RPMI7951 (cell line): Measurements from ENCODE around the gene LMTK2. TPM values are rescaled to one million over a fixed set of nuclear protein-coding genes. Genes with fewer than 3 reads are reported as not detected.
"Not testable (repeated sequence)": the region's sequence is repeated elsewhere in the genome, so short reads cannot be mapped to it uniquely, and the experiment has no call there.

ENCODE experiments used
- DNase-seq: peaks from one replicate; pipeline ENCODE4 v3.0.0-alpha.2; 2012; ENCODE audit warnings: low read depth
- total RNA-seq: library from RNA; depleted of rRNA; stranded (reverse); fragments of >200 nt; shearing (Covaris generic); gene quantifications from 2 replicates; pipeline ENCODE4 v1.2.3, GENCODE V29; 2014

Gene LMTK2
- total RNA-seq, 1 experiment from 2014 or later: 4.7 TPM

DNA sequence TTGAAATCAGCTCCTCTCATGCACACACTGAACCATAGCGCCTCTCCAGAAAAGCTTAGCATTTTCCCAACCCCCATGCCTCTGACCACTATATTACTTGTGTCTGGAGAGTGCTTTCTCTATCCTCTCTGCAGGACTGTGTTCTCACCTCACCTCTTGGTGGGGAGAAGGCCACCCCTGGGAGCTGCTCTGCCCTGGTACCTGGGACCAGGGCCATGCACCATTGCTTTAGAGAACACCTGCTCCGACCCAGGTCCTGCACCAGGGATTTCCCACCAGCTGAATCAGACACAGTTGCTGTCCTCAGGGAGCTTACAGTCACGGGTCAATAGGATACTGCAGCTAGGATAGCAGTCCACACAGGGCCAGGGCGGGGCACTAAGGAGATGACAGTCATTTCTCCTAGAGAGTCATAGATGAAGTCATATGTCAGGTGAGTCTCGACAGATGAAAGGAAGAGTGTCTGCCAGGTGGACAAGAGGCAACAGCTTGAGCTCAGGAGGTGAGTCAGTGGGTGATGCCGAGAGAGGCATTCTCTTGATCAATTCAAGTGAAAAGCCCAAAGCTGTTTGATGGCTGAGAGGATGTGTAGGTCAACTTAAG lies 619 bp upstream of the LMTK2 start:
- no peak for DNase-seq

GRCh38 chr7:98107313-98107721 lies 655 bp downstream of the LMTK2 start:
- peak; percentile 9 for DNase-seq

- DNase-seq: no peak
Observed at GRCh38 chr7:98110249-98111022, 3.8 kb downstream of the LMTK2 start.

DNA sequence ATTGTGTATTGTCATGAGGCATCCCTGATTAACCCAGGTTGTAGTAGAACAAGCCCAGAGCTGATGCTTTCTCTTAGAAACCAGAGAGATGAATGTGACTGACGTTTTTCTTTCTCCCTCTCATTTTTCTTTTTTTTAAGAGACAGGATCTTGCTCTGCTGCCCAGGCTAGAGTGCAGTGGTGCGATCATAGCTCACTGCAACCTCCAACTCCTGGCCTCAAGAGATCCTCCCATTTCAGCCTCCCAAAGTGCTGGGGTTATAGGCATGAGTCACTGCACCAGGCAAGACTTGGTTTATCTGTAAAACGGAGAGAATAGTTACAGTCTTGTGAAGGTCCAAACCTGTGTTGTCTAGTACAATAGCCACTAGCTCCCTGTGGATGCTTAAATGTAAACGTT lies 5.4 kb downstream of the LMTK2 start:
- no peak for DNase-seq

GRCh38 chr7:98115746-98116525 lies 9.3 kb downstream of the LMTK2 start:
- no peak for DNase-seq

- DNase-seq: no peak
Observed at GRCh38 chr7:98116656-98117461, 10.2 kb downstream of the LMTK2 start.

- peak; percentile 41 for DNase-seq
Observed at GRCh38 chr7:98119256-98119918, 12.7 kb downstream of the LMTK2 start.

GRCh38 chr7:98120559-98120958 lies 13.9 kb downstream of the LMTK2 start:
- DNase-seq: no peak

GRCh38 chr7:98121388-98121787 lies 14.7 kb downstream of the LMTK2 start:
- DNase-seq: not testable (repeated sequence)

DNA sequence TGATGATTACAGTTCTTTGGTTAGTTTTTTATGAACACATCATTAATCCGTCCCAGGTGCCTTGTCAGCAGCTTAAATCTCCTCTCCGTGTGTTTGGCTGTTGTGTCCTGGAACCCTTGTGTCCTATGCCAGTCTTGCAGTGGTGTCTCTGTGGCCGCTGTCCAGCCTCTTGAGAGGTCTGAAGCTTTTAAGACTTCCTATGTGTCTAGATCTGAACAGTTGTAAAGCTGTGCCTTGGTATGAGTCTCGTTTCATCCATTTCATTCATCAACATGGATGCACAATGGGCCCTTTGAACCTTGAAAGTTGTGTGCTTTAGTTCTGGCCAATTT lies 16.7 kb downstream of the LMTK2 start:
- no peak for DNase-seq

GRCh38 chr7:98125759-98126158 lies 19.1 kb downstream of the LMTK2 start:
- DNase-seq: no peak

DNA sequence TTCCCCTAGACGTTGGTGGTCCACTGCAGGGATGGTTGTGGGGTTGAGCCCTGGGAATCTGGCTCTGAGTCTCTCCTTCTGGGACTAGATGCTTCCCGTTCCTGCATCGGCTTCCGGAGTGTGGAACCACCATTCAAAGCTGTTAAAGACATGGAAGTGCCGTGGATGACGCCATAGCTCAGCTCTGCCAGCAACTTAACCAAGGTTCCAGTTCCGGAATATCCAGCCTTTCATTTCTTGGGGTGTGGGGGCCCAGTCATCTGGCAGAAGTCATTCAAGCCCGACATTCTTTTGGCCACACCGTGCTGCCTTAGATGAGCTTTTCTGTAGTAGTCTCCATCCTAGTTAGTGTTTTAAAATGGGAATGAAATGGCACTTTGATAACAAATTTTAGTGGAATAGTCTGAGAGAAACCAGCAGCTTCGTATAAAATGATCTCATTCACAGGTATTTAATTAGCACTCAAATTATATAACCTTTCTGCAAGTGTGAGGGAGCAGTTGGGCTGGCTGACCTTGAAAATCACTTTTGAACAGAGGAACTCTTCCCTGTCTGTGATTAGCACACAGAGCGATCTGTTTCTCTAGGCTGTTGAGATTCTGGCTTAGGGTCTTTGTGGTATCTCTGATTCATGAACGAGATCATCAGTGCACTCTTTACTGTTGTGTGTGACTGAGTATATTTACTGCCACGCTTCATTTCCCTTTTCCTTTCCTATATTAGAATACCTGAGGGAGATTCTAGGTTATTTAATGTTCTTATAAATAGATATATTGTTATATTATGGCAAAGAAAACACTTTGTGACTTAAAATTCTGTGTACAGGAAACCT lies 19.9 kb downstream of the LMTK2 start:
- DNase-seq: no peak

- DNase-seq: no peak
Observed at GRCh38 chr7:98128346-98128745, 21.7 kb downstream of the LMTK2 start.

DNA sequence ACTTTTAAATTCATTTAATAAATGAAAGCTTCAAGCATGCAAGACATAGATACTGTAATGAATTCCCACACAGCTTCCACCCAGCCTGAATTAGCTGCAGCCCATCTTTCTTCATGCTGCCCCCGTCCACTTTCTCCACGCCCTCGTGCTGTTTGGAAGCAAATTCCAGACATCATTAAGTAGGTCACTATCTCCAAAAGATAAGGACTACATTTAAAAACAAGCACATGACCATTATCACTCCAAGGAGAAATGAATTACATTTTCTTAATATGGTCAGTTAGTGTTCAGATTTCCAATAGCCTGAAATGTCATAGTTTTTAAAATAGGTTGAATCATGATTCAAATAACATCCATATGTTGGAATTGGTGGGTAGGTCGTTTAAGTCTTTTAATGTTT lies 24.3 kb downstream of the LMTK2 start:
- no peak for DNase-seq

- peak; percentile 64 for DNase-seq
Observed at GRCh38 chr7:98133181-98133580, 26.5 kb downstream of the LMTK2 start.

DNA sequence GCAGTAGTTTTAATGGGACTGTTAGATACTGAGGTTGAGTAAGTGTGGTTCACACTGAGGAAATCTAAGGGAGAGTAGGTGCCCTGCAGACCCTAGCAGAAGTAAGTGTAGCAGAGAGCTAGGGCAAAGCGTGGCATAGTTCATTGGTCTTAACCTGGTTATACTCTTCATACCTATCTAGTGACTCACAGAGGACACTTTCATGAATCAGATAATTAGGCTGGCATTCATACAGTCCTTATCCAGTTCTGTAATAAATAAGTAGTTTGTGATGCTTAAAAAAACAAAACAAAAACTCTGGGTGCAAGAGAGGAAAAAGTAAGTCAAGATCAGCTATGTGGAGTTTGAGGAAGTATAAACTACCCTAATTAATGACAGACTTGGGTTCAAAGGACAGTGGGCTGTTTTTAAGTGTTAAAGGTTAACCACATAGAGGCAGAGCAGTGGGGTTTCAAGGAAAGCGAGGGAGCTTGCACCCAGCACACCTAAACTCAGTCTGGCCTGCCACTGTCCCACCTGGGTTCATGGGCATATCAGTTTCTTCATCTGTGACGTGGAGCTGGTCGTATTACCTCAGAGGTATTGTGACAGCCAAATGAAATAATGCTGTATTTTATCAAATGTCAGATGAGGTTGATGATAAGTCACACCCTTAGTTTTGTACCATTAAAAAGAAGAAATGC lies 27.1 kb downstream of the LMTK2 start:
- peak; percentile 68 for DNase-seq

DNA sequence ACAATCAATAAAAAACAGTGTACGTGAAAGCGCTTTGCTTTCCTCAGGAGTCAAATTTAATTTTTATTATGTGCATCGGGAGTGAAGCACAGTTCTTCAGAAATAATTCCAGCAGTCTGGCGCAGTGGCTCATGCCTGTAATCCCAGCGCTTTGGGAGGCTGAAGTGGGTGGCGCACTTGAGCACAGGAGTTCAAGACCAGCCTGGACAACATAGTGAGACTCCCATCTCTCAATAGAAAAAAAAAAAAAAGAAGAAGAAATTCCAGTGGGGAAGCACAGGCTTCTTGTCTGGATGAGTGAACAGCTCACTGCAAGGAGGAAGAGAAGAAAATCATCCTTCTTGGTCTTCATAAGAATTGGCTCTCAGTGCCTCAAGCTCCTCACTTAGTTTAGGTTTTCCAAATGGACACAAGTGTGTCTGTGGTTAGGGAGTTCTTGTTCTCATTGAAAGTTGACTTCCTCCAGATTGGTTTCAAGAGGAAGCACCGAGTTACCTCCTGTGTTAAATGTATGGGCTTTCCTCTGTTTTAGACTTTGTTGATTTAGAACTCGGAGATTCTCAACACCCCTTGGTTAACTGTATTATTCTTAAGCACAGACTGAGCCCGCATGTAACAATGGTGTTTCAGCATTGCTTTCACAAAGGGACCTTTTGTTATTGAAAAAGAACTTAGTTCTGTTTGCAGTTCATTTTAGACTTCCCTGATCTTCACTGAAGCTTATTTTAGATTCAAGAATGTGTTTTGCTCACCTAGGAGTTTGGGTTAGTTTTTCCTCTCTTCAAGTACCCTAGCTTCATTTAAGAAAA lies 28.0 kb downstream of the LMTK2 start:
- DNase-seq: no peak

DNA sequence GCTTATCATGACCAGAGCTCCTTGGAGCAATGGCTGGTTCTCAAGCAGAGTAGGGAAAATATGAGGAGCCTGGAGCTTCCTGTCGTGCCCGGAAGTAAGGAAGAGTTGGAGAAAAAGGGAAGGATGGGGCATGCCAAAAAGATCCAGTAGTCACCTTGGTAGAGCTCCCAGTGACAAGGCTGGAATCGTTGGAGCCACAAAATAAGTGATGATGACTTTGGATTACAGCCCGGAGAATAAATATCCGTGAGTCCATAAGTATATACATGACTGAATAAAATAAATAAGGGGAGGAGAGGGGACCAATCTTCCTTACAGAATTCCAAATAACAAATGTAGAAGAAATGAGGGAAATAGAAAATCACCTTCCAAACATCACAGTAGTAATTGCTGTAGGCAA lies 29.3 kb downstream of the LMTK2 start:
- DNase-seq: no peak

- no peak for DNase-seq
Observed at GRCh38 chr7:98136423-98136822, 29.8 kb downstream of the LMTK2 start.
